GM18867 (cell line): ENCODE data around the gene SAMD4A.

Experiments
- ATAC-seq: cut with Tn5 transposase; IDR thresholded peaks from one replicate; pipeline ENCODE4 v1.9.1; 2021; ENCODE audit warnings: mild to moderate bottlenecking, moderate library complexity; ENCODE audit not compliant: unreplicated experiment

SAMD4A gene

GRCh38 chr14:54812617-54813016, 245.7 kb downstream of the SAMD4A start:
- ATAC-seq: no peak

GRCh38 chr14:54813081-54813480, 246.2 kb downstream of the SAMD4A start:
- ATAC-seq: no peak

- no peak for ATAC-seq
Measured at GRCh38 chr14:54814076-54814475, 247.1 kb downstream of the SAMD4A start.

- ATAC-seq: no peak
Measured at GRCh38 chr14:54815016-54815415, 248.1 kb downstream of the SAMD4A start.

GRCh38 chr14:54815515-54815914, 248.6 kb downstream of the SAMD4A start:
- ATAC-seq: no peak

- no peak for ATAC-seq
Measured at GRCh38 chr14:54816450-54816849, 249.5 kb downstream of the SAMD4A start.

GRCh38 chr14:54817506-54817905, 250.6 kb downstream of the SAMD4A start:
- no peak for ATAC-seq

GRCh38 chr14:54818201-54819133, 251.5 kb downstream of the SAMD4A start:
- ATAC-seq: no peak

GRCh38 chr14:54822685-54823084, 255.8 kb downstream of the SAMD4A start:
- ATAC-seq: no peak

GRCh38 chr14:54823757-54824549, 257.0 kb downstream of the SAMD4A start:
- ATAC-seq: no peak

GRCh38 chr14:54828037-54828436, 261.1 kb downstream of the SAMD4A start:
- ATAC-seq: no peak

- ATAC-seq: no peak
Measured at GRCh38 chr14:54829486-54830224, 262.7 kb downstream of the SAMD4A start.

- no peak for ATAC-seq
Measured at GRCh38 chr14:54830650-54831049, 263.7 kb downstream of the SAMD4A start.

- no peak for ATAC-seq
Measured at GRCh38 chr14:54834081-54834480, 267.2 kb downstream of the SAMD4A start.

- ATAC-seq: no peak
Measured at GRCh38 chr14:54834727-54835126, 267.8 kb downstream of the SAMD4A start.

- no peak for ATAC-seq
Measured at GRCh38 chr14:54836231-54836630, 269.3 kb downstream of the SAMD4A start.

GRCh38 chr14:54837508-54838149, 270.7 kb downstream of the SAMD4A start:
- ATAC-seq: no peak

- no peak for ATAC-seq
Measured at GRCh38 chr14:54838931-54839512, 272.1 kb downstream of the SAMD4A start.

GRCh38 chr14:54839701-54840119, 272.8 kb downstream of the SAMD4A start:
- ATAC-seq: no peak

- no peak for ATAC-seq
Measured at GRCh38 chr14:54840336-54840735, 273.4 kb downstream of the SAMD4A start.
